ENCODE data around the gene NEGR1.

DNA sequence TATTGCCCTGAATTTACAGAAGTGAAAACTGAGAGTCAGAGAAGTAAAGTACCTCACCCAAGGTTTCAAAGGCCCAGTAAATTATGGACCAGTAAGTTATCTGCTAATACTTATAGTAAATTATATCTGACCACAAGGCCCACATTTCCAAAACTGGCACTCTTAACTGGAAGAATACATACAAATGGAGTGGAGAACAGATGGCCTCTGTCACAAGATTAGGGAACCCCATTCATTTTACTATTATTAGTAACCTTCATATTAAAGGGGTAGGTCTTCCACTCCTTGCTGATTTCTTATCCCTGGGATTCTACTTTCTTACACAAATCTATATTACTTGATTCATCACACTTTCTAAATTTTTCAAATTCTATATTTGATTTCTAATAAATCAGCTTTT is 588.8 kb downstream of the NEGR1 start:
- TF ChIP-seq POLR2AphosphoS5 (IDR thresholded peaks at IDR 0.05) (no peak), EP300 (IDR thresholded peaks at IDR 0.05) (no peak), POLR2A (IDR thresholded peaks at IDR 0.05) (no peak)
- TF ChIP-seq, protein P1, sequence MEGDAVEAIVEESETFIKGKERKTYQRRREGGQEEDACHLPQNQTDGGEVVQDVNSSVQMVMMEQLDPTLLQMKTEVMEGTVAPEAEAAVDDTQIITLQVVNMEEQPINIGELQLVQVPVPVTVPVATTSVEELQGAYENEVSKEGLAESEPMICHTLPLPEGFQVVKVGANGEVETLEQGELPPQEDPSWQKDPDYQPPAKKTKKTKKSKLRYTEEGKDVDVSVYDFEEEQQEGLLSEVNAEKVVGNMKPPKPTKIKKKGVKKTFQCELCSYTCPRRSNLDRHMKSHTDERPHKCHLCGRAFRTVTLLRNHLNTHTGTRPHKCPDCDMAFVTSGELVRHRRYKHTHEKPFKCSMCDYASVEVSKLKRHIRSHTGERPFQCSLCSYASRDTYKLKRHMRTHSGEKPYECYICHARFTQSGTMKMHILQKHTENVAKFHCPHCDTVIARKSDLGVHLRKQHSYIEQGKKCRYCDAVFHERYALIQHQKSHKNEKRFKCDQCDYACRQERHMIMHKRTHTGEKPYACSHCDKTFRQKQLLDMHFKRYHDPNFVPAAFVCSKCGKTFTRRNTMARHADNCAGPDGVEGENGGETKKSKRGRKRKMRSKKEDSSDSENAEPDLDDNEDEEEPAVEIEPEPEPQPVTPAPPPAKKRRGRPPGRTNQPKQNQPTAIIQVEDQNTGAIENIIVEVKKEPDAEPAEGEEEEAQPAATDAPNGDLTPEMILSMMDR (IDR thresholded peaks at IDR 0.05): no peak

All from gastroesophageal sphincter (tissue), 3 donors.